Chondrocyte (in vitro differentiated cells): Measurements from ENCODE around the gene NDNF. TPM values are rescaled to one million over a fixed set of nuclear protein-coding genes. Genes with fewer than 3 reads are reported as not detected.

Source experiments
- DNase-seq: peaks from one replicate; pipeline ENCODE4 v3.0.0; 2021; ENCODE audit warnings: mixed read lengths, low spot score
- H3K27ac Mint-ChIP-seq: one replicate; pipeline ENCODE4 v1.8.0; 2021; ENCODE audit warnings: mild to moderate bottlenecking, moderate library complexity, mixed read lengths; ENCODE audit not compliant: unreplicated experiment
- H3K27me3 Mint-ChIP-seq: 2 replicates; pipeline ENCODE4 v1.8.0; 2021; ENCODE audit warnings: low read depth, mixed read lengths
- H3K36me3 Mint-ChIP-seq: 2 replicates; pipeline ENCODE4 v1.8.0; 2021; ENCODE audit warnings: low read depth, mixed read lengths
- H3K4me1 Mint-ChIP-seq: 2 replicates; pipeline ENCODE4 v1.8.0; 2021; ENCODE audit warnings: low read depth, mild to moderate bottlenecking, mixed read lengths
- H3K4me3 Mint-ChIP-seq: one replicate; pipeline ENCODE4 v1.8.0; 2021; ENCODE audit warnings: mild to moderate bottlenecking, moderate library complexity, mixed read lengths; ENCODE audit not compliant: unreplicated experiment
- H3K9me3 Mint-ChIP-seq: 2 replicates; pipeline ENCODE4 v1.8.0; 2021; ENCODE audit warnings: low read depth, mixed read lengths
- total RNA-seq: library from RNA; stranded (reverse); gene quantifications from 3 replicates; pipeline ENCODE4 v1.2.1, GENCODE V29; 2021
- TF ChIP-seq, protein P1 (sequence below): fragments of 200-600 bp; sonication (generic); IDR thresholded peaks from 2 replicates; pipeline ENCODE4 v1.5.0; 2021; ENCODE audit warnings: antibody characterized with exemption, mild to moderate bottlenecking, moderate library complexity

The NDNF gene
- total RNA-seq, 1 donor from 2014 or later: 0.35 TPM

GRCh38 chr4:121025540-121025939 lies 46.8 kb downstream of the NDNF start:
- Mint-ChIP-seq H3K4me1 (peaks cover 9% of the 10 kb centered on the region), H3K27ac (no peak overlapping the region), H3K9me3 (no peaks in the 10 kb centered on the region), H3K36me3 (no peaks in the 10 kb centered on the region), H3K27me3 (peaks cover 5% of the 10 kb centered on the region), H3K4me3 (no peak overlapping the region)
- TF ChIP-seq, protein P1, sequence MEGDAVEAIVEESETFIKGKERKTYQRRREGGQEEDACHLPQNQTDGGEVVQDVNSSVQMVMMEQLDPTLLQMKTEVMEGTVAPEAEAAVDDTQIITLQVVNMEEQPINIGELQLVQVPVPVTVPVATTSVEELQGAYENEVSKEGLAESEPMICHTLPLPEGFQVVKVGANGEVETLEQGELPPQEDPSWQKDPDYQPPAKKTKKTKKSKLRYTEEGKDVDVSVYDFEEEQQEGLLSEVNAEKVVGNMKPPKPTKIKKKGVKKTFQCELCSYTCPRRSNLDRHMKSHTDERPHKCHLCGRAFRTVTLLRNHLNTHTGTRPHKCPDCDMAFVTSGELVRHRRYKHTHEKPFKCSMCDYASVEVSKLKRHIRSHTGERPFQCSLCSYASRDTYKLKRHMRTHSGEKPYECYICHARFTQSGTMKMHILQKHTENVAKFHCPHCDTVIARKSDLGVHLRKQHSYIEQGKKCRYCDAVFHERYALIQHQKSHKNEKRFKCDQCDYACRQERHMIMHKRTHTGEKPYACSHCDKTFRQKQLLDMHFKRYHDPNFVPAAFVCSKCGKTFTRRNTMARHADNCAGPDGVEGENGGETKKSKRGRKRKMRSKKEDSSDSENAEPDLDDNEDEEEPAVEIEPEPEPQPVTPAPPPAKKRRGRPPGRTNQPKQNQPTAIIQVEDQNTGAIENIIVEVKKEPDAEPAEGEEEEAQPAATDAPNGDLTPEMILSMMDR: no peak
- DNase-seq: no peak

GRCh38 chr4:121018543-121018942 lies 53.8 kb downstream of the NDNF start:
- Mint-ChIP-seq H3K27me3 (no peaks in the 10 kb centered on the region), H3K27ac (no peak overlapping the region)

GRCh38 chr4:121016611-121017010 lies 55.7 kb downstream of the NDNF start:
- no peak for DNase-seq
- Mint-ChIP-seq H3K4me1 (no peaks in the 10 kb centered on the region), H3K36me3 (no peaks in the 10 kb centered on the region), H3K4me3 (no peak overlapping the region), H3K27me3 (no peaks in the 10 kb centered on the region), H3K9me3 (no peaks in the 10 kb centered on the region), H3K27ac (no peak overlapping the region)
- TF ChIP-seq, protein P1: no peak

More at GRCh38 chr4:121018543-121018942, 53.8 kb downstream of the NDNF start:
- DNase-seq: no peak
- TF ChIP-seq, protein P1: no peak
- no peaks in the 10 kb centered on the region for H3K4me1 Mint-ChIP-seq
- no peaks in the 10 kb centered on the region for H3K9me3 Mint-ChIP-seq
- no peaks in the 10 kb centered on the region for H3K36me3 Mint-ChIP-seq
- H3K4me3 Mint-ChIP-seq: no peak overlapping the region

GRCh38 chr4:121015421-121015820 lies 56.9 kb downstream of the NDNF start:
- Mint-ChIP-seq H3K4me1 (no peaks in the 10 kb centered on the region), H3K36me3 (no peaks in the 10 kb centered on the region), H3K9me3 (no peaks in the 10 kb centered on the region), H3K27me3 (no peaks in the 10 kb centered on the region), H3K27ac (no peak overlapping the region), H3K4me3 (no peak overlapping the region)
- no peak for DNase-seq
- TF ChIP-seq, protein P1: no peak

GRCh38 chr4:121014544-121014943 lies 57.8 kb downstream of the NDNF start:
- peaks cover 4% of the 10 kb centered on the region for H3K27me3 Mint-ChIP-seq
- TF ChIP-seq, protein P1: no peak
- H3K4me1 Mint-ChIP-seq: no peaks in the 10 kb centered on the region

More at GRCh38 chr4:121014544-121014943, 57.8 kb downstream of the NDNF start:
- H3K9me3 Mint-ChIP-seq: no peaks in the 10 kb centered on the region
- H3K27ac Mint-ChIP-seq: no peak overlapping the region
- H3K4me3 Mint-ChIP-seq: no peak overlapping the region
- no peak for DNase-seq
- no peaks in the 10 kb centered on the region for H3K36me3 Mint-ChIP-seq
